ENCODE measurements around the gene ABCC3. TPM values are rescaled to one million over a fixed set of nuclear protein-coding genes. Genes with fewer than 3 reads are reported as not detected.

ABCC3 gene
- total RNA-seq, 1 donor from 2014 or later: 6.3 TPM

DNA sequence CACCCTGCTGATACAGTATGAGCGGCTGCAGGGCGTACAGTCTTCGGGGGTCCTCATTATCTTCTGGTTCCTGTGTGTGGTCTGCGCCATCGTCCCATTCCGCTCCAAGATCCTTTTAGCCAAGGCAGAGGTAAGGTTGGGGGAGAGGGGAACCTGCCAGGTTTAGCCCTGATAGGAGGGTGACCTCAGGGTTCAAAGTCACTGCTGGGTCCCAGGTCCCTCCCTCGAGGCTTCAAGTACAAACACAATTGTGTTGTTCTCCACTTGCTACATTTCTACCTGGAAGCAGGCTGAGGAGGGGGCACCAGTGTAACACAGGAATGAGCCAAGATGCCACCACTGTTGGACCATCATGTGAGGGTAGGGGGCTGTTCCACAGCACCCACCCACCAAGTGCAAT lies 22.4 kb downstream of the ABCC3 start:
- H3K4me3 ChIP-seq (ENCODE audit: low read depth, low read length): no peak overlapping the region
- TF ChIP-seq CTCF (conservative IDR thresholded peaks at IDR 0.05; ENCODE audit: low read depth, low read length): no peak
- no peak for DNase-seq (ENCODE audit: low read depth)

DNA sequence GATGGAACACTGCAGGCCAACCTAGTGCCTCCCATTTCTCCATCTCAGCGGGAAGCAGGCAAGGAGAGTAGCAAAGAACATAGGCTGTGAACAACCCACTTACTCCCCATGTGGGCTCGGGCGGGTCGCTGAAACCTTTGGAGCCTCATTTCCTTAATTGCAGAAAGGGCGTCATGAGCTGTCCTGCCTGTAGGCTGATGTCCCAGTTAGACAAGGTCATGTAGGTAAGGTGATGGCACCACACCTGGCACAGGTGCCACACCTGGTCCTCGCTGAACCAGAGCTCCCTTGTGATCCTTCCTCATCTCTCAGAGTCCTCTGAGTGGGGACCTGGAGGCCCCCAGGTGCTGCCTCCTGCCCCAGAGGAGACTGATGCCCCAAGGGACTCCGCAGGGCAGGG lies 22.9 kb downstream of the ABCC3 start:
- no peak for TF ChIP-seq CTCF (conservative IDR thresholded peaks at IDR 0.05; ENCODE audit: low read depth, low read length)
- no peak overlapping the region for H3K4me3 ChIP-seq (ENCODE audit: low read depth, low read length)
- DNase-seq (ENCODE audit: low read depth): no peak

DNA sequence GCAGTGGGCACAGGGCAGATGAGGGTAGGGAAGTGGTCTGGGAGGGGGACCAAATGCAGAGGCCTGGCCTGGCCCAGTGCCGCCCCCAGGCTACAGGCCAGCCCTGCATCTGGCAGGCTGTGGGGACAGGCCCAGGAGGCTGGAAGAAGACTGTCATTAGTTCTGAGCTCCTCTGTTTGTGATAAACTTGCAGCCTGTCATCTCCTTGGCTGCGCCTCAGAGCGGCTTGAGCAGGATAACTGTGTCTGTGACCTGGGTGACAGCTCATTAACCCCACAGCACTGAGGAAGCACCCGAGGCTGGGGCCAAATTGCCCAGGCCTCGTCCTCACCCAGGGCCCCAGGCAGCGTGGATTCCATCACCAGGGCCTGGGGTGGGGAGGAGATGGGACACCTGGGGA lies 23.9 kb downstream of the ABCC3 start:
- no peak for TF ChIP-seq CTCF (conservative IDR thresholded peaks at IDR 0.05; ENCODE audit: low read depth, low read length)
- H3K4me3 ChIP-seq (ENCODE audit: low read depth, low read length): no peak overlapping the region
- no peak for DNase-seq (ENCODE audit: low read depth)

DNA sequence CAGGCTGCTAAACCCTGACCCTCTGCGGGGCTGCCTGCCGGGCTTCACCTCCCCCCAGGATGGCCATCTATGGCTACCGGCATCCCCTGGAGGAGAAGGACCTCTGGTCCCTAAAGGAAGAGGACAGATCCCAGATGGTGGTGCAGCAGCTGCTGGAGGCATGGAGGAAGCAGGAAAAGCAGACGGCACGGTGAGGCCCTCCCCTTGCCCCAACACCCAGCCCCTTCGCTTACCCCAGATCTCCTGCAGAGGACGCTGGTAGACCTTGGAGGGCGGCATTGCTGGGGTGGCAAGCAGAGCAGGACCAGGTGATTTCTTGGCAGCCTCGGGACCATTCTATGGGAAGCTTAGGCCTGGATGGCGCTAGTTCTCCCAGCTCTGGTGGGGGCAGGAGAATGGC lies 24.5 kb downstream of the ABCC3 start:
- no peak overlapping the region for H3K4me3 ChIP-seq (ENCODE audit: low read depth, low read length)

DNA sequence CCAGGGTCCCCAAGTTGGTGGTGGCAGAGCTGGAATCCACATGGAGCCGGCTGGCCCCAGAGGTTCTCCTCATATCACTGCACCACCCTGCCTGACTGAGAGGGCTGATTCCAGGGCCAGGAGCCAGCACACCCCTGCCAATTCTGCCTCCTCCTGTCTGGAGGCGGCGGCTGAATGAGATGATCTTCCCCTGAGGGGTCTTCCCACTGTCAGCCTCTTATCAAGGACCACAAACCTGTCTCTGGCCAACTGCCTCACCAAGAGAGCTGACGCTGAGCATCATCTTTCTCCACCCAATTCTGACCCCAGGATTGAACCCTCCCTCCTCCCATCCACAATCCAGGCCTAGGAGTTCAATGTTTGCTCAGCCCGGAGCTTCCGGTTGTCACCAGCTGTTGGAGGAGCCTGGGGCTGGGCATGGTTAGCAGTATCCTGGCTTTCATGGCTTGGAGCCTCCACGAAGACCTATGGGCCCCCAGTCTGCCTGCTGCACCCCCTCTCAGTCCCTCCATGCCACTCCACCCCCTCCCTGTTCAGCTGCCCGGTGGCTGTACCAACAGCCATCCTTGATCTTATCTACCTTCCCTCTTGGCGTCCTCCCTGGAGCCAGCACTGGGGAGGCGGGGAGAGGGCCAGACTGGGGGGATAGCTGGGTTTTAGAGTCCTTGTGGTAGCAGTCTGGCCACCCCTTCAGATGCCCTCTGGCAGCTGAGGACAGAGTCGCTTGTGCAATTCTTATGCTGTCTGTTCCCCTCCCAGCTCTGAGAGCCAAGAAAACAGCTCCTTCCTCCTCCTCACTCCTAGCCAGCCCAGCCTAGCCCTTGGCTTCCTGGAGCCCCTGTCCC lies 25.6 kb downstream of the ABCC3 start:
- no peak overlapping the region for H3K4me3 ChIP-seq (ENCODE audit: low read depth, low read length)
- no peak for TF ChIP-seq CTCF (conservative IDR thresholded peaks at IDR 0.05; ENCODE audit: low read depth, low read length)
- no peak for DNase-seq (ENCODE audit: low read depth)

More for the DNA sequence above, 24.5 kb downstream of the ABCC3 start:
- no peak for DNase-seq (ENCODE audit: low read depth)
- TF ChIP-seq CTCF (conservative IDR thresholded peaks at IDR 0.05; ENCODE audit: low read depth, low read length): no peak

DNA sequence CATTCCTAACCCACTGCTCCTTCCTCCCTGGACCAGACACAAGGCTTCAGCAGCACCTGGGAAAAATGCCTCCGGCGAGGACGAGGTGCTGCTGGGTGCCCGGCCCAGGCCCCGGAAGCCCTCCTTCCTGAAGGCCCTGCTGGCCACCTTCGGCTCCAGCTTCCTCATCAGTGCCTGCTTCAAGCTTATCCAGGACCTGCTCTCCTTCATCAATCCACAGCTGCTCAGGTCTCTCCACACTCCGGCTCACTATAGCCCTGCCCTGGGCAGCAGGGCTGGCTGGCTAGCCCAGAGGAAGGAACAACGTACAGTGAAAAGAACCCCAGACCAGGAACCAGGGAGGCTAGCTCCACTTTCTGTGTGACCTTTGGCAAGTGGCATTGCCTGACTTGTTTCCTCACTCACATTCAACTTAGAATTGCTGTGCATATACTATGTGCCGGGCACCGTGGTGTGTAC lies 26.2 kb downstream of the ABCC3 start:
- no peak overlapping the region for H3K4me3 ChIP-seq (ENCODE audit: low read depth, low read length)
- no peak for TF ChIP-seq CTCF (conservative IDR thresholded peaks at IDR 0.05; ENCODE audit: low read depth, low read length)
- no peak for DNase-seq (ENCODE audit: low read depth)

DNA sequence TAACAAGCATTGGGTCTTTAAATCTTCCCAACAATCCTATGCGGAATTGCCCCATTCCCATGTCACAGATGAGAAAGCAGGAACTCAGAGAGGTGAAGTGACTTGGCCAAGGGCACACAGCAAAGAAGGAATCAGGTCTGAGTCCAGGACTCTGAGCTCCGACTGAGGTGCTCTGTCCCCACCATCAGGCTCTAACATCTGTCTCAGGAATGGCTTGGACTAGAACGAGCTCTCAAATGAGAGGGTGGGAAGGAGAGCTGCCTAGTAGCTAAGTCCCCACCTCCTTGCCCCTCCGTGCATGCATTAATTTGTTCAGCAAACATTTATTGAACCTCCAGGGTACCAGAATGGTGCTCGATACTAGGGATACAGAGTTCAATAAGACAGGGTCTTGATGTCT lies 26.7 kb downstream of the ABCC3 start:
- DNase-seq (ENCODE audit: low read depth): no peak
- no peak for TF ChIP-seq CTCF (conservative IDR thresholded peaks at IDR 0.05; ENCODE audit: low read depth, low read length)
- H3K4me3 ChIP-seq (ENCODE audit: low read depth, low read length): no peak overlapping the region

Measured in epithelial cell of proximal tubule (primary cell).